Activated CD8-positive, alpha-beta memory T cell treated with anti-CD3 and anti-CD28 coated beads for 4 hours (primary cell): ENCODE results near the gene ART5.
"Not testable (repeated sequence)": the region's sequence is repeated elsewhere in the genome, so short reads cannot be mapped to it uniquely, and the experiment has no call there.

Experiments used
- DNase-seq, 2 donors: peaks; one replicate each; pipeline ENCODE4 v3.0.0-alpha.2; 2020; ENCODE audit warnings: low read depth in 2 of 2

The ART5 gene

GRCh38 chr11:3657331-3657730, 15.5 kb upstream of the ART5 start:
- not testable (repeated sequence) for DNase-seq

- DNase-seq = no peak
Measured at GRCh38 chr11:3655547-3655946, 13.8 kb upstream of the ART5 start.

- DNase-seq = not testable (repeated sequence)
Measured at GRCh38 chr11:3652514-3652913, 10.7 kb upstream of the ART5 start.

- not testable (repeated sequence) for DNase-seq
Measured at GRCh38 chr11:3649374-3649773, 7.6 kb upstream of the ART5 start.

GRCh38 chr11:3648843-3649242, 7.1 kb upstream of the ART5 start:
- DNase-seq = not testable (repeated sequence)

GRCh38 chr11:3645552-3645951, 3.8 kb upstream of the ART5 start:
- DNase-seq = no peak

GRCh38 chr11:3644817-3645235, 3.0 kb upstream of the ART5 start, which contains the start of gene ART1:
TSS of gene ART1 (plus strand) at chr11:3645128. CDS start at chr11:3659214, 14,086 bp downstream.
- no peak for DNase-seq

GRCh38 chr11:3643102-3643546, 1.3 kb upstream of the ART5 start:
- DNase-seq = not testable (repeated sequence)

- DNase-seq = peak; percentile 8 to 34
Measured at GRCh38 chr11:3642071-3642951, 519 bp upstream of the ART5 start.

GRCh38 chr11:3641191-3641590, 601 bp downstream of the ART5 start:
- DNase-seq = no peak

GRCh38 chr11:3639841-3640240, 2.0 kb downstream of the ART5 start:
- no peak for DNase-seq

- no peak for DNase-seq
Measured at GRCh38 chr11:3638513-3638912, 3.3 kb downstream of the ART5 start.

GRCh38 chr11:3637201-3637600, 4.6 kb downstream of the ART5 start:
- no peak for DNase-seq

- DNase-seq = no peak
Measured at GRCh38 chr11:3635641-3636375, 6.0 kb downstream of the ART5 start.

GRCh38 chr11:3632070-3632660, 9.6 kb downstream of the ART5 start:
- DNase-seq = no peak

- DNase-seq = no peak
Measured at GRCh38 chr11:3631331-3631730, 10.5 kb downstream of the ART5 start.

GRCh38 chr11:3627291-3627690, 14.5 kb downstream of the ART5 start:
- no peak for DNase-seq

- DNase-seq = no peak
Measured at GRCh38 chr11:3626250-3626960, 15.4 kb downstream of the ART5 start.

- DNase-seq = no peak
Measured at GRCh38 chr11:3623767-3624458, 17.9 kb downstream of the ART5 start.

GRCh38 chr11:3623121-3623520, 18.7 kb downstream of the ART5 start:
- no peak for DNase-seq

GRCh38 chr11:3622521-3622920, 19.3 kb downstream of the ART5 start:
- no peak for DNase-seq
